ENCODE results near the gene TSPAN11.

DNA sequence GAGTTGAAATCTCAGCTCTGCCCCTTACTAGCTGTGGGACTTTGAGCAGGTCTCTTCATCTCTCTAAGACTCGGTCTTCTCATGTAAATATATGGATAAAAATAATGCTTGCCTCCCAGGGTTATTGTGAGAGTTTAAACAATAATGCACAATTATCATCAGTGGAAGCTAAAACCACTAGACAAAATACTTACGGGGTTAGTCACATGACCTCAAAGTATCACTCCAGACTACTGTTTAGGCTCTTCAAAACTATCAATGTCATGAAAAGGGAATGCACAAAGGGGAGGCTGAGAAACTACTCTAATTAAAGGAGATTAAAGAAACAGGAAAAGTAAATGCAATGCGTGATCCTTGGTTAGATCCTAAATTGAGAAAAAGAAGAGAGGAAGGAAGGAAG, 24.5 kb upstream of the TSPAN11 start:
- TF ChIP-seq, protein P1, sequence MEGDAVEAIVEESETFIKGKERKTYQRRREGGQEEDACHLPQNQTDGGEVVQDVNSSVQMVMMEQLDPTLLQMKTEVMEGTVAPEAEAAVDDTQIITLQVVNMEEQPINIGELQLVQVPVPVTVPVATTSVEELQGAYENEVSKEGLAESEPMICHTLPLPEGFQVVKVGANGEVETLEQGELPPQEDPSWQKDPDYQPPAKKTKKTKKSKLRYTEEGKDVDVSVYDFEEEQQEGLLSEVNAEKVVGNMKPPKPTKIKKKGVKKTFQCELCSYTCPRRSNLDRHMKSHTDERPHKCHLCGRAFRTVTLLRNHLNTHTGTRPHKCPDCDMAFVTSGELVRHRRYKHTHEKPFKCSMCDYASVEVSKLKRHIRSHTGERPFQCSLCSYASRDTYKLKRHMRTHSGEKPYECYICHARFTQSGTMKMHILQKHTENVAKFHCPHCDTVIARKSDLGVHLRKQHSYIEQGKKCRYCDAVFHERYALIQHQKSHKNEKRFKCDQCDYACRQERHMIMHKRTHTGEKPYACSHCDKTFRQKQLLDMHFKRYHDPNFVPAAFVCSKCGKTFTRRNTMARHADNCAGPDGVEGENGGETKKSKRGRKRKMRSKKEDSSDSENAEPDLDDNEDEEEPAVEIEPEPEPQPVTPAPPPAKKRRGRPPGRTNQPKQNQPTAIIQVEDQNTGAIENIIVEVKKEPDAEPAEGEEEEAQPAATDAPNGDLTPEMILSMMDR (IDR thresholded peaks at IDR 0.05), result no peak
- no peak for TF ChIP-seq POLR2A (IDR thresholded peaks at IDR 0.05)

Data from adrenal gland (tissue), 5 donors.